Cardiac muscle cell (in vitro differentiated cells and primary cell): ENCODE data around the gene TRPV5. TPM values are rescaled to one million over a fixed set of nuclear protein-coding genes. Genes with fewer than 3 reads are reported as not detected.

ENCODE experiments used
- DNase-seq, 2 donors: peaks; one replicate each; pipeline versions ENCODE4 v3.0.0 to v3.0.0-alpha.2; 2010 to 2017; ENCODE audit warnings: low read depth in 1 of 2, low spot score in 1 of 2
- H3K27ac ChIP-seq: fragments of 200-600 bp; sonication (generic); 2 replicates; pipeline ENCODE4 v1.5.1; 2016
- H3K27me3 ChIP-seq: fragments of 200-600 bp; sonication (generic); 2 replicates; pipeline ENCODE4 v1.6.0; 2016; ENCODE audit warnings: control low read depth
- H3K36me3 ChIP-seq: fragments of 200-600 bp; sonication (generic); 2 replicates; pipeline ENCODE4 v1.5.1; 2016; ENCODE audit warnings: control low read depth
- H3K4me1 ChIP-seq: fragments of 200-600 bp; sonication (generic); 2 replicates; pipeline ENCODE4 v1.8.1; 2017; ENCODE audit warnings: low read depth, mild to moderate bottlenecking, mixed run types
- H3K4me3 ChIP-seq: fragments of 200-600 bp; sonication (generic); 2 replicates; pipeline ENCODE4 v1.5.1; 2016; ENCODE audit warnings: mild to moderate bottlenecking
- H3K9me3 ChIP-seq: fragments of 200-600 bp; sonication (generic); 2 replicates; pipeline ENCODE4 v1.5.1; 2017; ENCODE audit warnings: low read depth, mild to moderate bottlenecking, control low read depth
- polyA plus RNA-seq: library from polyadenylated mRNA; unstranded; fragments of >200 nt; fragmentation: Nextera tagmentation; extraction: Ambion mirVana; gene quantifications from 2 replicates; pipeline ENCODE4 v1.2.1, GENCODE V29; 2016
- total RNA-seq: library from RNA; depleted of rRNA; stranded (reverse); fragments of >200 nt; gene quantifications from 2 replicates; pipeline ENCODE4 v1.2.3, GENCODE V29; 2016
- TF ChIP-seq, protein P1 (sequence below): IDR thresholded peaks from 2 replicates; pipeline ENCODE4 v1.5.1; 2012; ENCODE audit warnings: low read depth, mild to moderate bottlenecking, low read length

TRPV5 gene
- total and polyA plus RNA-seq, 2 experiments from 2014 or later: not detected

DNA sequence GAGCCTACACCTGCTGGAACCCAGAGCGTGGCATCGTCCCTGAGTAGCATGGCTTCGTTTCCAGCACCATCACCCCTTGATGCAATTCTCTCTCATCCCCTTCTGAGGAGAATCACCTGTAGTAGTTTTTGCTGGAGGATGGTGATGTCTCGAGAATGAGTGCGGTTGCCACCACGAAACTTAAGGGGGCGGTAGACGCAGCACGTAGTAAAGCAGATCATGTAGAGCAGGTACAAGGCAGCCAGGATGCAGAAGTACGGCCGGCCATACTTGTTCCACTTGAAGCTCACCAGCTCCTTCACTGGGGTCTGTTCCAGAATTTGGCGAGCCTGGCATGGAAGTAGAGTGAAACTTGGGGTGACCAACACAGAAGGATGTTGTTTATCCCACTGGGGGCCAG, 8.1 kb downstream of the TRPV5 start:
- DNase-seq: no peak
- no peak overlapping the region for H3K27ac ChIP-seq

DNA sequence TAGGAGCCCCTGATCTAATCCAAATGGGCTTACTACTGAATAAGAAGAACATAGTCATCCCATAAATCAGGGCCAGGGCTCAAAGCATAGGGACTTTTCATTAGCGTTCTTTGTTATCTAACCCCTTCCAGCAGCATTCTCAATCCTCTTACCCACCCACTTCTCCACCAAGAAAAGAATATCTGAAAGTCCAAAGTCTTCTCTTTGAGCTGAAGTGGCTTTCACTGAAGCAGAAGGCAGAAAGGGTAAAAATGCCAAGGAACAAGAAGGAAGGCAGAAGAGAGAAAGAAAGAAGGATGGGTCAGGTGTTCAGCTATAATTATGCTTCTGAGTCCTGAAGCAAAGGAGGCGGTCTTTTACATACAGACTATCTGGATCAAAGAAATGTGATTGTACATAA, 10.2 kb downstream of the TRPV5 start:
- no peaks in the 10 kb centered on the region for H3K27me3 ChIP-seq
- TF ChIP-seq, protein P1, sequence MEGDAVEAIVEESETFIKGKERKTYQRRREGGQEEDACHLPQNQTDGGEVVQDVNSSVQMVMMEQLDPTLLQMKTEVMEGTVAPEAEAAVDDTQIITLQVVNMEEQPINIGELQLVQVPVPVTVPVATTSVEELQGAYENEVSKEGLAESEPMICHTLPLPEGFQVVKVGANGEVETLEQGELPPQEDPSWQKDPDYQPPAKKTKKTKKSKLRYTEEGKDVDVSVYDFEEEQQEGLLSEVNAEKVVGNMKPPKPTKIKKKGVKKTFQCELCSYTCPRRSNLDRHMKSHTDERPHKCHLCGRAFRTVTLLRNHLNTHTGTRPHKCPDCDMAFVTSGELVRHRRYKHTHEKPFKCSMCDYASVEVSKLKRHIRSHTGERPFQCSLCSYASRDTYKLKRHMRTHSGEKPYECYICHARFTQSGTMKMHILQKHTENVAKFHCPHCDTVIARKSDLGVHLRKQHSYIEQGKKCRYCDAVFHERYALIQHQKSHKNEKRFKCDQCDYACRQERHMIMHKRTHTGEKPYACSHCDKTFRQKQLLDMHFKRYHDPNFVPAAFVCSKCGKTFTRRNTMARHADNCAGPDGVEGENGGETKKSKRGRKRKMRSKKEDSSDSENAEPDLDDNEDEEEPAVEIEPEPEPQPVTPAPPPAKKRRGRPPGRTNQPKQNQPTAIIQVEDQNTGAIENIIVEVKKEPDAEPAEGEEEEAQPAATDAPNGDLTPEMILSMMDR: no peak
- H3K4me1 ChIP-seq: no peaks in the 10 kb centered on the region
- no peak overlapping the region for H3K4me3 ChIP-seq
- H3K27ac ChIP-seq: no peak overlapping the region
- H3K9me3 ChIP-seq: no peaks in the 10 kb centered on the region
- H3K36me3 ChIP-seq: no peaks in the 10 kb centered on the region
- no peak for DNase-seq

More for the DNA sequence above, 8.1 kb downstream of the TRPV5 start:
- Histone ChIP-seq H3K4me3 (no peak overlapping the region), H3K4me1 (no peaks in the 10 kb centered on the region), H3K9me3 (no peaks in the 10 kb centered on the region), H3K36me3 (no peaks in the 10 kb centered on the region), H3K27me3 (no peaks in the 10 kb centered on the region)
- TF ChIP-seq, protein P1: no peak

DNA sequence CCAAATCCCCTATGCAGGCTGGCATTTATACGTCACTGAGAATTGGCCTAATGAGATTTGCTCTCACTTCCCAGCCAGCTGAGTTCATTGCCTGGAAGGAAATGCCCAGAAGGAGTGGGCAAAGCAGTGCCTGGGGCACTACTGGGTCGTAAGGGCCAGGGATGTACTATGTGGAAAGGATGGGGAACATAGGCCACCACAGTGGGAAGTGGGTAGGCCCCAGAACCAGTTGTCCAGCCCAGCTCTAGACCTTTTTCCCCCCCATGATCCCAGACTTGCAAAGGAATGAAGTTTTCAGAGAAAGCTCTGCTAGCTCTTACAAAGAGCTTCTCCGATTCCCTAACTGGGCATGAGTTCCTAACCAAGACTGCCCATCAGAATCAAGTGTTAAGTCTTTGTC, 13.9 kb downstream of the TRPV5 start:
- no peak for DNase-seq
- TF ChIP-seq, protein P1: no peak
- Histone ChIP-seq H3K9me3 (no peaks in the 10 kb centered on the region), H3K36me3 (no peaks in the 10 kb centered on the region), H3K27ac (no peak overlapping the region), H3K4me3 (no peak overlapping the region), H3K27me3 (no peaks in the 10 kb centered on the region), H3K4me1 (no peaks in the 10 kb centered on the region)

DNA sequence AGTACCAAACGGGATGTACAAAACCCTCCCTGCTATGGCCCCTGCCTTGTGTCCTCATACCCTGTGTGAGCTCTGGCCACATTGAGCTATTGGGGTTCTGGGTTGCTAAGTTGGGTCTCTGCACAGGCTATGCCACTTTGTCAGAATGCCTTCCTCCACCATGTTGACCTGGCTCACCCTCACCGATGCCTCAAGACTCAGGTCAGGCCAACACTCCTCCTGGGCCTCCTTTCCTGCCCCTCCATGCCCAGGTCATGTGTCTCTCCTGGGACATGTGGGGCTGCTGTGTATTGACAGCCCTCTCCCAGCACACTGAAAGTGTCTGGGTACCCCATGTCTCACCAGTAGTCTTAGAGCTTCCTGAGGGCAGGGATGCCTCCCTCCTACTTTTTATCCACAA, 14.6 kb downstream of the TRPV5 start:
- no peak overlapping the region for H3K27ac ChIP-seq
- no peaks in the 10 kb centered on the region for H3K27me3 ChIP-seq
- no peaks in the 10 kb centered on the region for H3K4me1 ChIP-seq
- no peak for DNase-seq
- TF ChIP-seq, protein P1: no peak
- H3K36me3 ChIP-seq: no peaks in the 10 kb centered on the region
- no peaks in the 10 kb centered on the region for H3K9me3 ChIP-seq
- H3K4me3 ChIP-seq: no peak overlapping the region

DNA sequence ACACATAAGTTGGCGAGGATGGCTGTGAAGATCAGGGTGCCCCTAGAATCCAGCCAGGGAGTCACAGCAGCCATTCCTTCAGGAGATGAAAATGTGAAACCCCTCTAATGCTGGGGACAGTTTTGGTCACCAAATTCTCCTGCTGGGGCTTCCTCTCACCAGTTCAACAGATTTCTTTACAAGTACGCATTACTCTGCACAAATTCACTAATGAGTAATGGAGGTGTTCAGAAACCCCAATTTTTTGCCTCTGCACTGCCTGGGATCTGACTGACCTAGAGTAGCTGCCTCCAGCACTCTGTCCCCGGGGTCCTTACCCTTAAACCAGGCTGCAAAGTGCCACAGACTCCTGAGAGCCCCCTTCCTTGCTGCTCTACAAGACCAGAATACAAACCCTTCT, 16.1 kb downstream of the TRPV5 start:
- Histone ChIP-seq H3K4me1 (no peaks in the 10 kb centered on the region), H3K36me3 (no peaks in the 10 kb centered on the region), H3K27me3 (no peaks in the 10 kb centered on the region), H3K27ac (no peak overlapping the region), H3K9me3 (no peaks in the 10 kb centered on the region), H3K4me3 (no peak overlapping the region)
- no peak for DNase-seq
- TF ChIP-seq, protein P1: no peak

DNA sequence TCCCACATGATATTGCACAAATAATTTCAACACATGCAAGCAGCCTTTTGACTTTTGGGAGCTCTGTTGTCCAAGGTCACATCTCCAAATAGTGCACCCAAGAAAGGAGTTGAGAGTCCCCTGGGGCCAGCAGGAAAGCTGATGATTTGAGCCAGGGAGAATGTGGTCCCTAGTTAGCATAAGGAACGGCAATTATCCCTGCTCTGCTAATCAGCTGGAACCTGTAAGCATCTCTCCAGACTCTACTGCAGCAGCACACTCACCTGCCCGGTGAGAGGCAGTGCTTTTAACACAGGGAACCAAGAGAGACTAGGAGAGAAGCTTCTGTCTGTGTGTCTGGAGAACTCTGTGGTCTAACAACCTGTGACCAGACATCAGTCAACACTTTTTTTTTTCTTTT, 17.0 kb downstream of the TRPV5 start:
- no peaks in the 10 kb centered on the region for H3K9me3 ChIP-seq
- TF ChIP-seq, protein P1: no peak
- no peak overlapping the region for H3K4me3 ChIP-seq
- H3K27ac ChIP-seq: no peak overlapping the region
- H3K27me3 ChIP-seq: no peaks in the 10 kb centered on the region
- DNase-seq: no peak
- no peaks in the 10 kb centered on the region for H3K4me1 ChIP-seq
- no peaks in the 10 kb centered on the region for H3K36me3 ChIP-seq
